ENCODE results near the gene SLC2A1.

The SLC2A1 gene

GRCh38 chr1:42974767-42975437 lies 16.2 kb upstream of the SLC2A1 start:
- no peaks in the 10 kb centered on the region for H3K9me2 ChIP-seq (replicated peaks; ENCODE audit: control insufficient read depth, low read length)
- no peaks in the 10 kb centered on the region for H3F3A ChIP-seq (ENCODE audit: control insufficient read depth, insufficient read depth)
- TF ChIP-seq EZH2phosphoT487 (IDR thresholded peaks at IDR 0.05; ENCODE audit: borderline replicate concordance, low read length) (no peak), CTCF (IDR thresholded peaks at IDR 0.05; ENCODE audit: low read depth, low read length, poor library complexity, severe bottlenecking) (no peak)
- no peak overlapping the region for H3K4me3 ChIP-seq (ENCODE audit: low read length)
- peaks cover 3% of the 10 kb centered on the region for H3K27me3 ChIP-seq (ENCODE audit: control insufficient read depth, low read length)
- H3K36me3 ChIP-seq (ENCODE audit: control insufficient read depth, low read length), result no peaks in the 10 kb centered on the region
- no peak overlapping the region for H3K27ac ChIP-seq (ENCODE audit: low read depth, low read length)
- H3K4me1 ChIP-seq (ENCODE audit: control insufficient read depth, low read length), result no peaks in the 10 kb centered on the region
- no peaks in the 10 kb centered on the region for H3K9me3 ChIP-seq (ENCODE audit: control insufficient read depth, insufficient read depth, low read length)
- H4K20me1 ChIP-seq (ENCODE audit: control insufficient read depth, insufficient read depth, low read depth, low read length), result no peaks in the 10 kb centered on the region
- H3K79me2 ChIP-seq (ENCODE audit: control insufficient read depth, low read length), result no peaks in the 10 kb centered on the region
- H3K4me2 ChIP-seq (ENCODE audit: low read length), result no peak overlapping the region

- H3K4me1 ChIP-seq (ENCODE audit: control insufficient read depth, low read length), result no peaks in the 10 kb centered on the region
- TF ChIP-seq CTCF (IDR thresholded peaks at IDR 0.05; ENCODE audit: low read depth, low read length, poor library complexity, severe bottlenecking) (no peak), EZH2phosphoT487 (IDR thresholded peaks at IDR 0.05; ENCODE audit: borderline replicate concordance, low read length) (no peak)
- no peaks in the 10 kb centered on the region for H3K36me3 ChIP-seq (ENCODE audit: control insufficient read depth, low read length)
- no peak overlapping the region for H3K4me3 ChIP-seq (ENCODE audit: low read length)
- H3F3A ChIP-seq (ENCODE audit: control insufficient read depth, insufficient read depth), result no peaks in the 10 kb centered on the region
- peaks cover 3% of the 10 kb centered on the region for H3K27me3 ChIP-seq (ENCODE audit: control insufficient read depth, low read length)
- no peaks in the 10 kb centered on the region for H3K9me2 ChIP-seq (replicated peaks; ENCODE audit: control insufficient read depth, low read length)
- no peaks in the 10 kb centered on the region for H3K9me3 ChIP-seq (ENCODE audit: control insufficient read depth, insufficient read depth, low read length)
- no peak overlapping the region for H3K4me2 ChIP-seq (ENCODE audit: low read length)
- H3K27ac ChIP-seq (ENCODE audit: low read depth, low read length), result no peak overlapping the region
- no peaks in the 10 kb centered on the region for H4K20me1 ChIP-seq (ENCODE audit: control insufficient read depth, insufficient read depth, low read depth, low read length)
- H3K79me2 ChIP-seq (ENCODE audit: control insufficient read depth, low read length), result no peaks in the 10 kb centered on the region
Measured at GRCh38 chr1:42973799-42974198, 15.1 kb upstream of the SLC2A1 start.

GRCh38 chr1:42973286-42973685 lies 14.6 kb upstream of the SLC2A1 start:
- TF ChIP-seq CTCF (IDR thresholded peaks at IDR 0.05; ENCODE audit: low read depth, low read length, poor library complexity, severe bottlenecking) (no peak), EZH2phosphoT487 (IDR thresholded peaks at IDR 0.05; ENCODE audit: borderline replicate concordance, low read length) (no peak)
- H3K27ac ChIP-seq (ENCODE audit: low read depth, low read length), result no peak overlapping the region
- no peaks in the 10 kb centered on the region for H3K36me3 ChIP-seq (ENCODE audit: control insufficient read depth, low read length)
- H3K9me2 ChIP-seq (replicated peaks; ENCODE audit: control insufficient read depth, low read length), result no peaks in the 10 kb centered on the region
- peaks cover 8% of the 10 kb centered on the region for H3K27me3 ChIP-seq (ENCODE audit: control insufficient read depth, low read length)
- H3F3A ChIP-seq (ENCODE audit: control insufficient read depth, insufficient read depth), result no peaks in the 10 kb centered on the region
- no peaks in the 10 kb centered on the region for H3K9me3 ChIP-seq (ENCODE audit: control insufficient read depth, insufficient read depth, low read length)
- no peaks in the 10 kb centered on the region for H3K4me1 ChIP-seq (ENCODE audit: control insufficient read depth, low read length)
- H4K20me1 ChIP-seq (ENCODE audit: control insufficient read depth, insufficient read depth, low read depth, low read length), result no peaks in the 10 kb centered on the region
- H3K4me2 ChIP-seq (ENCODE audit: low read length), result no peak overlapping the region
- H3K4me3 ChIP-seq (ENCODE audit: low read length), result no peak overlapping the region
- H3K79me2 ChIP-seq (ENCODE audit: control insufficient read depth, low read length), result no peaks in the 10 kb centered on the region

All from DOHH2 (cell line).